ELR (cell line): ENCODE data around the gene ZGPAT.
A peak's percentile ranks its signal among the peaks of the same experiment; 100 is the strongest.

Experiments
- DNase-seq: peaks from one replicate; pipeline ENCODE4 v3.0.0-alpha.2; 2015; ENCODE audit warnings: low read depth

Gene ZGPAT

GRCh38 chr20:63678667-63679465, 29.0 kb upstream of the ZGPAT start:
- DNase-seq: no peak

GRCh38 chr20:63679799-63680305, 28.0 kb upstream of the ZGPAT start:
- no peak for DNase-seq

GRCh38 chr20:63680427-63680826, 27.4 kb upstream of the ZGPAT start:
- DNase-seq: no peak

GRCh38 chr20:63680857-63681608, 26.8 kb upstream of the ZGPAT start:
- DNase-seq: no peak

GRCh38 chr20:63681609-63682142, 26.2 kb upstream of the ZGPAT start:
- no peak for DNase-seq

- DNase-seq: peak; percentile 100
These were observed 25.3 kb upstream of the ZGPAT start for GRCh38 chr20:63682384-63683139.

GRCh38 chr20:63685269-63686026, 22.4 kb upstream of the ZGPAT start:
- DNase-seq: no peak

- no peak for DNase-seq
These were observed 21.7 kb upstream of the ZGPAT start for GRCh38 chr20:63686094-63686491.

- peak; percentile 95 for DNase-seq
These were observed 21.1 kb upstream of the ZGPAT start for GRCh38 chr20:63686492-63687321.

- no peak for DNase-seq
These were observed 20.2 kb upstream of the ZGPAT start for GRCh38 chr20:63687419-63688178.

- no peak for DNase-seq
These were observed 19.4 kb upstream of the ZGPAT start for GRCh38 chr20:63688228-63689045.

GRCh38 chr20:63689046-63690002, 18.5 kb upstream of the ZGPAT start:
- DNase-seq: no peak

GRCh38 chr20:63690003-63690897, 17.6 kb upstream of the ZGPAT start:
- DNase-seq: no peak

GRCh38 chr20:63690898-63691710, 16.7 kb upstream of the ZGPAT start:
- no peak for DNase-seq

- DNase-seq: no peak
These were observed 16.0 kb upstream of the ZGPAT start for GRCh38 chr20:63691711-63692435.
